ENCODE results near the gene LIMK2.

- TF ChIP-seq, protein P1, sequence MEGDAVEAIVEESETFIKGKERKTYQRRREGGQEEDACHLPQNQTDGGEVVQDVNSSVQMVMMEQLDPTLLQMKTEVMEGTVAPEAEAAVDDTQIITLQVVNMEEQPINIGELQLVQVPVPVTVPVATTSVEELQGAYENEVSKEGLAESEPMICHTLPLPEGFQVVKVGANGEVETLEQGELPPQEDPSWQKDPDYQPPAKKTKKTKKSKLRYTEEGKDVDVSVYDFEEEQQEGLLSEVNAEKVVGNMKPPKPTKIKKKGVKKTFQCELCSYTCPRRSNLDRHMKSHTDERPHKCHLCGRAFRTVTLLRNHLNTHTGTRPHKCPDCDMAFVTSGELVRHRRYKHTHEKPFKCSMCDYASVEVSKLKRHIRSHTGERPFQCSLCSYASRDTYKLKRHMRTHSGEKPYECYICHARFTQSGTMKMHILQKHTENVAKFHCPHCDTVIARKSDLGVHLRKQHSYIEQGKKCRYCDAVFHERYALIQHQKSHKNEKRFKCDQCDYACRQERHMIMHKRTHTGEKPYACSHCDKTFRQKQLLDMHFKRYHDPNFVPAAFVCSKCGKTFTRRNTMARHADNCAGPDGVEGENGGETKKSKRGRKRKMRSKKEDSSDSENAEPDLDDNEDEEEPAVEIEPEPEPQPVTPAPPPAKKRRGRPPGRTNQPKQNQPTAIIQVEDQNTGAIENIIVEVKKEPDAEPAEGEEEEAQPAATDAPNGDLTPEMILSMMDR (conservative IDR thresholded peaks at IDR 0.05; ENCODE audit: low read depth, low read length) = no peak
- TF ChIP-seq EZH2phosphoT487 (IDR thresholded peaks at IDR 0.05; ENCODE audit: borderline replicate concordance, low read length) = no peak
Observed at GRCh38 chr22:31263896-31264640, 52.0 kb downstream of the LIMK2 start.

Data from PC-3 (cell line).